Astrocyte (in vitro differentiated cells and primary cell): ENCODE results near the gene ZNF208. TPM values are rescaled to one million over a fixed set of nuclear protein-coding genes. Genes with fewer than 3 reads are reported as not detected.

ENCODE experiments used
- DNase-seq: peaks from one replicate; pipeline ENCODE4 v3.0.0-alpha.2; 2010; ENCODE audit warnings: low read depth
- FAIRE-seq: peaks from 2 replicates; lab custom pipeline; 2011; peaks lifted over from hg19 to GRCh38; lab: Jason Lieb, UNC
- H2AFZ ChIP-seq: 2 replicates; pipeline ENCODE4 v1.6.0; 2012; ENCODE audit warnings: low read depth, low read length, inconsistent platforms
- H3K27ac ChIP-seq: 2 replicates; pipeline ENCODE4 v1.5.1; 2011; ENCODE audit warnings: low read depth, low read length, inconsistent platforms
- H3K27me3 ChIP-seq: 2 replicates; pipeline ENCODE4 v1.6.0; 2011; ENCODE audit warnings: low read length, inconsistent platforms; ENCODE audit not compliant: insufficient read depth
- H3K36me3 ChIP-seq: 2 replicates; pipeline ENCODE4 v1.5.1; 2011; ENCODE audit warnings: low read length, inconsistent platforms; ENCODE audit not compliant: insufficient read depth
- H3K4me1 ChIP-seq: 2 replicates; pipeline ENCODE4 v1.5.1; 2011; ENCODE audit warnings: low read length, inconsistent platforms; ENCODE audit not compliant: insufficient read depth
- H3K4me2 ChIP-seq: 2 replicates; pipeline ENCODE4 v1.6.0; 2012; ENCODE audit warnings: low read length, inconsistent platforms
- H3K4me3 ChIP-seq: 2 replicates; pipeline ENCODE4 v1.5.1; 2011; ENCODE audit warnings: low read depth, mild to moderate bottlenecking, low read length, inconsistent platforms; ENCODE audit not compliant: insufficient read depth
- H3K79me2 ChIP-seq: 2 replicates; pipeline ENCODE4 v1.6.0; 2012; ENCODE audit warnings: mild to moderate bottlenecking, low read length, inconsistent platforms; ENCODE audit not compliant: insufficient read depth
- H3K9ac ChIP-seq: 2 replicates; pipeline ENCODE4 v1.6.0; 2012; ENCODE audit warnings: mild to moderate bottlenecking, low read length, inconsistent platforms
- H3K9me3 ChIP-seq: 2 replicates; pipeline ENCODE4 v1.5.1; 2012; ENCODE audit warnings: low read depth, mild to moderate bottlenecking, low read length, inconsistent platforms; ENCODE audit not compliant: insufficient read depth
- H4K20me1 ChIP-seq: 2 replicates; pipeline ENCODE4 v1.6.0; 2012; ENCODE audit warnings: low read length, inconsistent platforms; ENCODE audit not compliant: insufficient read depth
- H3K27ac Mint-ChIP-seq: one replicate; pipeline ENCODE4 v1.8.0; 2021; ENCODE audit warnings: mild to moderate bottlenecking, mixed read lengths; ENCODE audit not compliant: unreplicated experiment
- H3K27me3 Mint-ChIP-seq: one replicate; pipeline ENCODE4 v1.8.0; 2021; ENCODE audit warnings: low read depth, mixed read lengths; ENCODE audit not compliant: unreplicated experiment
- H3K36me3 Mint-ChIP-seq: one replicate; pipeline ENCODE4 v1.8.0; 2021; ENCODE audit warnings: low read depth, mixed read lengths; ENCODE audit not compliant: unreplicated experiment
- H3K4me1 Mint-ChIP-seq: one replicate; pipeline ENCODE4 v1.8.0; 2021; ENCODE audit warnings: low read depth, mixed read lengths; ENCODE audit not compliant: unreplicated experiment
- H3K4me3 Mint-ChIP-seq: one replicate; pipeline ENCODE4 v1.8.0; 2021; ENCODE audit warnings: mild to moderate bottlenecking, moderate library complexity, mixed read lengths; ENCODE audit not compliant: unreplicated experiment
- H3K9me3 Mint-ChIP-seq: one replicate; pipeline ENCODE4 v1.8.0; 2021; ENCODE audit warnings: mild to moderate bottlenecking, mixed read lengths; ENCODE audit not compliant: unreplicated experiment
- EZH2 ChIP-seq: IDR thresholded peaks from 2 replicates; pipeline ENCODE4 v1.6.1; 2012; ENCODE audit warnings: mild to moderate bottlenecking, low read length, inconsistent platforms; ENCODE audit not compliant: insufficient read depth
- total RNA-seq: library from RNA; stranded (reverse); gene quantifications from 2 replicates; pipeline ENCODE4 v1.2.1, GENCODE V29; 2021
- TF ChIP-seq, protein P1 (sequence below): IDR thresholded peaks from 2 replicates; pipeline ENCODE4 v1.5.1; 2011; ENCODE audit warnings: low read depth, mild to moderate bottlenecking, inconsistent platforms, low read length, moderate library complexity; ENCODE audit not compliant: insufficient read depth

ZNF208 gene
- total RNA-seq, 1 donor from 2014 or later, result 0.05 TPM

- DNase-seq (no peak), FAIRE-seq (no peak)
- Mint-ChIP-seq H3K9me3 (peaks cover 17% of the 10 kb centered on the region), H3K4me1 (no peaks in the 10 kb centered on the region), H3K27me3 (no peaks in the 10 kb centered on the region), H3K4me3 (no peak overlapping the region), H3K36me3 (no peaks in the 10 kb centered on the region), H3K27ac (no peak overlapping the region)
- H3K27ac ChIP-seq, result no peak overlapping the region
- no peak overlapping the region for H2AFZ ChIP-seq
- H3K27me3 ChIP-seq, result no peaks in the 10 kb centered on the region
- H3K4me1 ChIP-seq, result no peaks in the 10 kb centered on the region
- H3K4me3 ChIP-seq, result no peak overlapping the region
- no peak overlapping the region for H3K4me2 ChIP-seq
- no peak overlapping the region for H3K9ac ChIP-seq
- H3K79me2 ChIP-seq, result no peaks in the 10 kb centered on the region
- peaks cover 22% of the 10 kb centered on the region for H3K9me3 ChIP-seq
- TF ChIP-seq, protein P1, sequence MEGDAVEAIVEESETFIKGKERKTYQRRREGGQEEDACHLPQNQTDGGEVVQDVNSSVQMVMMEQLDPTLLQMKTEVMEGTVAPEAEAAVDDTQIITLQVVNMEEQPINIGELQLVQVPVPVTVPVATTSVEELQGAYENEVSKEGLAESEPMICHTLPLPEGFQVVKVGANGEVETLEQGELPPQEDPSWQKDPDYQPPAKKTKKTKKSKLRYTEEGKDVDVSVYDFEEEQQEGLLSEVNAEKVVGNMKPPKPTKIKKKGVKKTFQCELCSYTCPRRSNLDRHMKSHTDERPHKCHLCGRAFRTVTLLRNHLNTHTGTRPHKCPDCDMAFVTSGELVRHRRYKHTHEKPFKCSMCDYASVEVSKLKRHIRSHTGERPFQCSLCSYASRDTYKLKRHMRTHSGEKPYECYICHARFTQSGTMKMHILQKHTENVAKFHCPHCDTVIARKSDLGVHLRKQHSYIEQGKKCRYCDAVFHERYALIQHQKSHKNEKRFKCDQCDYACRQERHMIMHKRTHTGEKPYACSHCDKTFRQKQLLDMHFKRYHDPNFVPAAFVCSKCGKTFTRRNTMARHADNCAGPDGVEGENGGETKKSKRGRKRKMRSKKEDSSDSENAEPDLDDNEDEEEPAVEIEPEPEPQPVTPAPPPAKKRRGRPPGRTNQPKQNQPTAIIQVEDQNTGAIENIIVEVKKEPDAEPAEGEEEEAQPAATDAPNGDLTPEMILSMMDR, result no peak
- no peak for TF ChIP-seq EZH2
- H3K36me3 ChIP-seq, result no peaks in the 10 kb centered on the region
- H4K20me1 ChIP-seq, result no peaks in the 10 kb centered on the region
These were observed 89.0 kb downstream of the ZNF208 start for GRCh38 chr19:21921691-21922180.

- peaks cover 14% of the 10 kb centered on the region for H3K9me3 Mint-ChIP-seq
- H3K9me3 ChIP-seq, result peaks cover 33% of the 10 kb centered on the region
- TF ChIP-seq, protein P1, result no peak
- no peak for TF ChIP-seq EZH2
- H3K36me3 ChIP-seq, result no peaks in the 10 kb centered on the region
- no peaks in the 10 kb centered on the region for H3K36me3 Mint-ChIP-seq
- DNase-seq (no peak), FAIRE-seq (no peak)
- H3K27me3 ChIP-seq, result no peaks in the 10 kb centered on the region
- H3K79me2 ChIP-seq, result no peaks in the 10 kb centered on the region
- no peak overlapping the region for H2AFZ ChIP-seq
- no peaks in the 10 kb centered on the region for H3K4me1 ChIP-seq
- no peaks in the 10 kb centered on the region for H4K20me1 ChIP-seq
- H3K9ac ChIP-seq, result no peak overlapping the region
- no peak overlapping the region for H3K4me3 Mint-ChIP-seq
- no peaks in the 10 kb centered on the region for H3K4me1 Mint-ChIP-seq
- H3K4me3 ChIP-seq, result no peak overlapping the region
- no peak overlapping the region for H3K4me2 ChIP-seq
- no peak overlapping the region for H3K27ac Mint-ChIP-seq
- H3K27me3 Mint-ChIP-seq, result no peaks in the 10 kb centered on the region
- no peak overlapping the region for H3K27ac ChIP-seq
These were observed 95.3 kb downstream of the ZNF208 start for GRCh38 chr19:21915411-21915810.

DNA sequence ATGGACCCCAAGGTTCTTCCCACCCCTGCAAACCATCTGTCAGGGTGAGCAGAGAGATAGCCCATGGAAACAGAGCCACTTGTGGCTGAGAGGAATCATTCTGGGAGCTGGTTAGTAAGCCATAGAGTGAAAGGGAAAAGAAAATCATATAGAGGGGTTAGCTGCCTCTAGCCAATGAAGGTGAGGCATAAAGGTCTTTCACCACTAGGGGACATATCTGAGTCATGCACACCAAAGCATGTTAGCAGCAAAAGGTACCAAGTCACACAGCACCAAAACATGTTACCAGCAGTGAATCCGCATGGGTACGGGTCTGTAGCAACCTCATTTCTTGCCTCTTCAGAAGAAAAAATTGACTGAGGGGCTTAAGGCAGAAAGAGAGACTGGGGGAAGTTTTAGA is 98.1 kb downstream of the ZNF208 start:
- no peak overlapping the region for H3K9ac ChIP-seq
- H3K27me3 ChIP-seq, result no peaks in the 10 kb centered on the region
- FAIRE-seq, result no peak
- H3K79me2 ChIP-seq, result no peaks in the 10 kb centered on the region
- no peak overlapping the region for H3K27ac Mint-ChIP-seq
- H3K4me2 ChIP-seq, result no peak overlapping the region
- H3K9me3 ChIP-seq, result peaks cover 30% of the 10 kb centered on the region
- no peak overlapping the region for H3K27ac ChIP-seq
- H3K36me3 Mint-ChIP-seq, result no peaks in the 10 kb centered on the region
- no peaks in the 10 kb centered on the region for H3K27me3 Mint-ChIP-seq
- no peak overlapping the region for H2AFZ ChIP-seq
- H4K20me1 ChIP-seq, result no peaks in the 10 kb centered on the region
- no peak for DNase-seq
- H3K36me3 ChIP-seq, result no peaks in the 10 kb centered on the region
- TF ChIP-seq, protein P1, result no peak
- TF ChIP-seq EZH2, result no peak
- H3K4me3 Mint-ChIP-seq, result no peak overlapping the region
- H3K4me1 ChIP-seq, result no peaks in the 10 kb centered on the region
- no peaks in the 10 kb centered on the region for H3K4me1 Mint-ChIP-seq
- H3K4me3 ChIP-seq, result no peak overlapping the region
- peaks cover 11% of the 10 kb centered on the region for H3K9me3 Mint-ChIP-seq
